RWPE1 (cell line): ENCODE data around the gene SCP2.

Source experiments
- CTCF ChIA-PET: fragments of 350-600 bp; sonication (Branson Sonifier 250); formaldehyde crosslinking; extraction: SDS; loops from one replicate; lab custom pipeline; 2021; lab: Yijun Ruan, JAX
- POLR2A ChIA-PET: fragments of 400-600 bp; formaldehyde crosslinking; extraction: SDS; loops from one replicate; lab custom pipeline; 2020; ENCODE audit warnings: antibody characterized with exemption; ENCODE audit not compliant: low non-redundant PET; lab: Yijun Ruan, JAX
- DNase-seq: peaks from one replicate; pipeline ENCODE4 v3.0.0; 2012; ENCODE audit warnings: low spot score
- H3K27ac ChIP-seq: fragments of 450-650 bp; 2 replicates; pipeline ENCODE4 v1.5.1; 2017
- CTCF ChIP-seq: fragments of 450-650 bp; conservative IDR thresholded peaks from 2 replicates; pipeline ENCODE4 v1.5.1; 2017; ENCODE audit warnings: low read depth, mild to moderate bottlenecking

The SCP2 gene

GRCh38 chr1:53037159-53037558 is 110.1 kb downstream of the SCP2 start:
- no peak for DNase-seq
- TF ChIP-seq CTCF = no peak
- ChIA-PET POLR2A (no interaction called here), CTCF (interaction anchor here (0.7 kb wide), 1 partner anchor 9 kb away, joined by 6 read pairs; no protein-coding TSS in a partner anchor)
- H3K27ac ChIP-seq = no peak overlapping the region

- DNase-seq = no peak
- CTCF ChIA-PET = no interaction called here
- POLR2A ChIA-PET = no interaction called here
- no peak overlapping the region for H3K27ac ChIP-seq
- TF ChIP-seq CTCF = no peak
Measured at GRCh38 chr1:53038566-53038965, 111.5 kb downstream of the SCP2 start.

GRCh38 chr1:53043271-53043670 is 116.2 kb downstream of the SCP2 start:
- H3K27ac ChIP-seq = no peak overlapping the region
- POLR2A ChIA-PET = no interaction called here
- DNase-seq = no peak
- TF ChIP-seq CTCF = no peak
- CTCF ChIA-PET = no interaction called here

GRCh38 chr1:53044926-53045325 is 117.8 kb downstream of the SCP2 start:
- ChIA-PET CTCF (no interaction called here), POLR2A (no interaction called here)
- no peak for TF ChIP-seq CTCF

GRCh38 chr1:53046930-53047329 is 119.9 kb downstream of the SCP2 start:
- CTCF ChIA-PET = interaction anchor here (0.5 kb wide), 1 partner anchor 9 kb away, joined by 6 read pairs; no protein-coding TSS in a partner anchor
- TF ChIP-seq CTCF = no peak
- POLR2A ChIA-PET = no interaction called here
- DNase-seq = no peak
- no peak overlapping the region for H3K27ac ChIP-seq

More at GRCh38 chr1:53044926-53045325, 117.8 kb downstream of the SCP2 start:
- no peak overlapping the region for H3K27ac ChIP-seq
- no peak for DNase-seq

- CTCF ChIA-PET = interaction anchor here (0.6 kb wide), 1 partner anchor 126 kb away, joined by 3 read pairs; no protein-coding TSS in a partner anchor
- peak; percentile 30 for DNase-seq
- POLR2A ChIA-PET = no interaction called here
- TF ChIP-seq CTCF = no peak
- no peak overlapping the region for H3K27ac ChIP-seq
Measured at GRCh38 chr1:53047737-53048736, 121.0 kb downstream of the SCP2 start.
